Hair follicular keratinocyte (primary cell): Measurements from ENCODE around the gene QSOX2. TPM values are rescaled to one million over a fixed set of nuclear protein-coding genes. Genes with fewer than 3 reads are reported as not detected.

Experiments used
- total RNA-seq: library from RNA; depleted of rRNA; stranded (reverse); fragments of >200 nt; gene quantifications from 2 replicates; pipeline ENCODE4 v1.2.3, GENCODE V29; 2015

QSOX2 gene, protein sequence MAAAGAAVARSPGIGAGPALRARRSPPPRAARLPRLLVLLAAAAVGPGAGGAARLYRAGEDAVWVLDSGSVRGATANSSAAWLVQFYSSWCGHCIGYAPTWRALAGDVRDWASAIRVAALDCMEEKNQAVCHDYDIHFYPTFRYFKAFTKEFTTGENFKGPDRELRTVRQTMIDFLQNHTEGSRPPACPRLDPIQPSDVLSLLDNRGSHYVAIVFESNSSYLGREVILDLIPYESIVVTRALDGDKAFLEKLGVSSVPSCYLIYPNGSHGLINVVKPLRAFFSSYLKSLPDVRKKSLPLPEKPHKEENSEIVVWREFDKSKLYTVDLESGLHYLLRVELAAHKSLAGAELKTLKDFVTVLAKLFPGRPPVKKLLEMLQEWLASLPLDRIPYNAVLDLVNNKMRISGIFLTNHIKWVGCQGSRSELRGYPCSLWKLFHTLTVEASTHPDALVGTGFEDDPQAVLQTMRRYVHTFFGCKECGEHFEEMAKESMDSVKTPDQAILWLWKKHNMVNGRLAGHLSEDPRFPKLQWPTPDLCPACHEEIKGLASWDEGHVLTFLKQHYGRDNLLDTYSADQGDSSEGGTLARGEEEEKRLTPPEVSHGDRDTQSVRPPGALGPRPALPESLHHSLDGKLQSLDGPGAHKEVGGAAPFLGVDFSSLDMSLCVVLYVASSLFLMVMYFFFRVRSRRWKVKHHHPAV
- total RNA-seq, result 12.3 and 15.1 TPM in 2 replicates

DNA sequence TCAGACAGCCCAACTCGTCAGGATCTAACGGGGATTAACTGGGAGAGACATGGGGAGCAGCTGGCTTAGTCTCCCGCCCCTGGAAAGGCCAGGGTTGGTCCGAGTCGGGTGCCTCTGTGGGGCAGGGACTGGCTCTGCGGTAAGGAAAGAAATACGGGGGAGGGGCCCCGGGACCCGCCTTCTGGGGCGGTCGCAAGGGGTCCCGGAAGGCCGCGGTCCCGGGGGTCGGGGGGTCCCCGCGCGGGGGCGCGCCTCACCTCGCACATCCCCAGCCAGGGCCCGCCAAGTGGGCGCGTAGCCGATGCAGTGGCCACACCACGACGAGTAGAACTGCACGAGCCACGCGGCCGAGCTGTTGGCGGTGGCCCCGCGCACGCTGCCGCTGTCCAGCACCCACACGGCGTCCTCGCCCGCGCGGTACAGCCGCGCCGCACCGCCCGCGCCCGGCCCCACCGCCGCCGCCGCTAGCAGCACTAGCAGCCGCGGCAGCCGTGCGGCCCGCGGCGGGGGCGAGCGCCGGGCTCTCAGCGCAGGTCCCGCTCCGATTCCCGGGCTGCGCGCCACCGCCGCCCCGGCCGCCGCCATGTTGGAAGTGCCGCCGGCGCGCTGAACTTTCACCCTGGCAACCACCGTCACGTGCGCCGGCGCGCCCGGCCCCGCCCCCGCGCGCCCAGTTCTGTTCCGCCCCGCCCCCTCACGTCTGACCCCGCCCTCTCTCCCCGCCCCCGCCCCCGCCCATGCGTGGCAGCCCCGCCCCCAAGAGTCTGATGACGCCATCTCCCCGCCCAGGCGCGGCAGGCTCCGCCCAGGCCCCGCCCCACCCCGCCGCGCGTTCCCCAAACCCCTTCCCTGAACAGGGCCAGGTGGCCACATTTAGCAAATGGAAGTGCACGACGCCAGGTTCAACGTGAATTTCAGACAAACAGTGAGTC, at the start of gene QSOX2:
Gene QSOX2 (minus strand): TSS at position 594 of the 932 bp plus-strand sequence. CDS start 9 bp downstream, at position 585.

DNA sequence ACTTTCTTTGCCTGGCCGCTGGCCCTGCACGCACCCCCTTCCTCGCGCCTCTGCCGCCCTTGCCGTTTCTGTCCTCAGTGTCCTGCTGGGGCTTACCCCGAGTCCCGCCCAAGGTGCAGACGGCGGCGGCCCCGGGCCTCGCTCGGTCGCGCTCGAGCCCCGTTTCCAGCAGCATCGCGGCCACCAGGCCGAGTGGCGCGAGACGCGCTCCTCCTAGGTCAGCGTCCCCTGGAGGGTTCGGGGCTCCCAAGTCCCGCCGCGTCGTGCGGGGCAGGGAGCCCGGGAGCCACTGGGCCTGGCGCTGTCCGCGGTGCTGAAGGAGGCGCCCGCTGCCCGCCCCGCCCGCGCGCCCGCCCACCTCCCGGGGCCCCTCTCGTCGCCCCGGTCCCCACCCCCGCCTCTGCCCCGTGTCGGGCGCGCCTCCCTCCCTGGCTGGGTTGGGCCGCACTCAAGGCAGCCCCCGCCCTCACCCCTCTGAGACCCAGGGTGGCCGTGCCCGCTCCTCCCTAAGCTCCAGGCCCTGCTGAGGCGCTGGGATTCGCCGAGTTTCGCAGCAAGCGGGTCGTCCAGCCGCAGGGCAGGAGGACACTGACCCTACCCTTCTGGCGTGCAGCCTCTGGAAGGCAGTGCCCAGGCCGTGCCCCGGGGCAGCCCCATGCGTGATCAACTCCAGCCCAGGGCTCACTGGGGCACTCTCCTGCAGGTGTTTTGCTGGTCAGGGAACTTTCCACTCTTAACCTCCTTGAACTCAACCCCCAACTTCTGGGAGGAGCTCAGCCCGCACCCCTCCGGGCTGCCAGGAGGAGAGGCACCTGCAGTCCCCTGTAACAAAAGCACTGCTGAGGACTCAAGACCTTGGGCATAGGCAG, 40.5 kb downstream of the QSOX2 start, which contains the start of gene LHX3:
Gene LHX3 (minus strand): TSS at position 291 of the 869 bp plus-strand sequence. CDS start 116 bp downstream, at position 175.

Other genes starting within 250 kb of the QSOX2 start
- 9.7 and 11.5 TPM in 2 replicates for gene NACC2, start 150.5 kb downstream of the QSOX2 start, total RNA-seq
- gene TMEM250, start 126.9 kb downstream of the QSOX2 start, total RNA-seq, result 51.4 and 53.0 TPM in 2 replicates
- gene LHX3, start 40.7 kb downstream of the QSOX2 start, total RNA-seq, result not detected in 2 replicates
- gene CCDC187, start 58.3 kb upstream of the QSOX2 start, total RNA-seq, result not detected in 2 replicates
- gene GPSM1, start 81.7 kb upstream of the QSOX2 start, total RNA-seq, result 6.9 and 18.3 TPM in 2 replicates
- gene DNLZ, start 117.9 kb upstream of the QSOX2 start, total RNA-seq, result 25.3 and 30.5 TPM in 2 replicates
- 0.08 and 0.19 TPM in 2 replicates for gene CARD9, start 127.9 kb upstream of the QSOX2 start, total RNA-seq
- gene SNAPC4, start 154.4 kb upstream of the QSOX2 start, total RNA-seq, result 7.6 and 10.5 TPM in 2 replicates
- 48.7 and 61.1 TPM in 2 replicates for gene ENTR1, start 164.8 kb upstream of the QSOX2 start, total RNA-seq
- 45.6 and 64.0 TPM in 2 replicates for gene PMPCA, start 164.8 kb upstream of the QSOX2 start, total RNA-seq
- 8.8 and 10.5 TPM in 2 replicates for gene INPP5E, start 194.0 kb upstream of the QSOX2 start, total RNA-seq
- 45.4 and 52.5 TPM in 2 replicates for gene SEC16A, start 237.2 kb upstream of the QSOX2 start, total RNA-seq